Smooth muscle cell of the brain vasculature (primary cell): Measurements from ENCODE around the gene TEX29.

Experiments used
- DNase-seq: peaks from one replicate; pipeline ENCODE4 v3.0.0-alpha.2; 2012; ENCODE audit warnings: low read depth, low spot score

TEX29 gene

DNA sequence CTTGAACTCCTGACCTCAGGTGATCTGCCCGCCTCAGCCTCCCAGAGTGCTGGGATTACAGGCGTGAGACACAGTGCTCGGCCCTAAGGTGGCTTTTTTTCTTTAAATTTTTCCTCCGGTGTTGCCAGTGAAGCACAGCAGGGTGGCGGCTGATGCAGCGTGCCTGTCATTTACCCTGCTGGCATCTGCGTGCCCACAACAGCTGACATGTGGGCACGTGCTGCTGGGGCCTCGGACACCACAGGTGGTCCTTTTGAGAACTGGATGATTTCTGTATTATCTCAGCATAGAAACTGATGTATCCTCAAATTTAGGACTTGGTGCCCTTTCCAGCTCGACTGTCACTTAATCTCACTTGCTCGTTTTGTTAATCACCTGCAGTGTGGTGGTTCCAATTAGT lies 31.2 kb upstream of the TEX29 start:
- DNase-seq: no peak

DNA sequence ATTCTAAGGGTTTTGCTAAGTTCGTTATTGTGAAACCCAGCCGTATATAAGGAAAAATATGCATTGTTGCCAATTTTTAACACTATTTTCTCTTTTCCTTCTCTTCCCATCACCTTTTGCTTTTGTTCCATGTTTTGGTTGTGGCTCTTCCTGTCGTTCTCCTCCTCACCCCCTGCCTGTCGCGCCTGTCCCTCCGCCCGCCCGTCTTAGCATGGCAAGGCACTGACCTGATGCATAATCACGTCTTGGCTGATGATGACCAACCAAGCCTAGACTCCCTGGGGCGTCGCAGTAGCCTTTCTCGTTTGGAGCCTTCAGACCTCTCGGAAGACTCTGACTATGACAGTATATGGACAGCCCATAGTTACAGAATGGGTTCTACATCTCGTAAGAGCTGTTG lies 28.5 kb upstream of the TEX29 start:
- no peak for DNase-seq

DNA sequence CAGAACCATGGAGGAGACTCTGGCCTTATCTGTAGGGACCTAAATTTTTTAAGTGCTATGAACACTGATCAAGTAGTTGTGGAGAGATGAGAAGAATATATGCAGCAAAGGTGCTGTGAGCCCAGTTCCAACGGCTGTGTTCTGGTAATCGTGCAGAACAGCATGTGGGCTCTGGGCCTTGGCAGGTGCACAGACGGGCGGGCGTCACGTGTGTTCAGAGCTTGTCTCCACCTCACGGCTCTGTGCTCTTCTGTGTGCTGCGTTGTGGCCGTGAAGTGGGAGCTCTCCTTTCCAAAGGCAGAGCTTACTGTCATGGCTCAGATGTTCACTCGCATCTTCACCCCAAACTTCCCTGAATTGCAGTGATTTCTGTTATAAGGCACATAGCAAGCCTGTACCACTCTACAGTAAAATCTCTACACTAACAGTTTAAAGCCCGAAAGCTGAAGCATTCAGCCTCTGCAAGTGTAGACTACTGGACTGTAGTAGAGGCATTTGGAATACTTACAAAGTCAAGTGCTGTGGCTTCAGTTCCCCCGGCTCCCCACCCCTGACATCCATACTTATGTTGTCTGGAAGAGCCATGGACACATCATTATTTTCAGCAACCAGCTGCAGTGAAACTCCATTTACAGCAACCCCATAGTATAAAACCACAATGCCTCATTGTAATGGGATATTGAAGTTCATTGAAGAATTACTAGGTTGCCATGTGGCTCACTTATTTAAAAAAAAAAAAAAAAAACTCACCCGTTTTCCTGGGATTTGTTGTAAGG lies 27.5 kb upstream of the TEX29 start:
- DNase-seq: no peak

DNA sequence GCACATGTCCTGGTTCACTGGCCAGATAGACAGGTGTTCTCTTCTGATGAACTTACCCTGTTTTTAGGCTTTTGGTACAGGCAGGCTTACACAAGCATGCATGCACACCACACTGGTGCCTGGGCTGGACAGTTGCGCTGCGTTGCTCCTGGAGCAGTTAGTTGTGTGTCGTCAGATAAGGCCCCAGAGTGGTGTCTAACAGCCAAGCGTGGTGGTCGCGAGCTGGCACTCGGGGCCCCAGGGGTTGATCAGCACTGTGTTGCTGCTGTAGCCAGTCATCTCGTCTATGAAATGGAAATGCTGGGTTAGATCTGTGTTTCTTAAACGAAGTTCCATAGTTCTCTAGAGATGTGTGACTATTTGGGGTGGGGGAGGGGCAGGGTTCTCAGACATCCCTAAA lies 24.6 kb upstream of the TEX29 start:
- no peak for DNase-seq

DNA sequence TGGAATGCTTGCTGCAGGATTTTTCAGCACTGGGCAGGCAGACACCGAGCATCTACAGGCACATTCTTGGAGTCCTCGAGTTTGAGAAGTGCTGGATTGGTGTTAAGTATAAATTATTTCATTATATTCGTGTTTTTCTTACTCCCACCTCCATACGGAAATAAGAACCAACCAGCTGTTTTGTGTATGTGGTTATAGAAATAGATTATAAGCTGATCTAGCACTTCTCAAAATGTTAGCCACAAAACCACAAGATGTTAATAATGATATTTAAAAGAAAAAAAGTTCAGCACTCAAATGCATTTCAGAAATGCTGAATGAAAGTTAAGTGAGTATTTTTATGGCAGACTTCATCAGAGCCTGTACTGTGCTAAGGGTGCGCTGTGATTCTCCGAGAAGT lies 24.0 kb upstream of the TEX29 start:
- DNase-seq: no peak

DNA sequence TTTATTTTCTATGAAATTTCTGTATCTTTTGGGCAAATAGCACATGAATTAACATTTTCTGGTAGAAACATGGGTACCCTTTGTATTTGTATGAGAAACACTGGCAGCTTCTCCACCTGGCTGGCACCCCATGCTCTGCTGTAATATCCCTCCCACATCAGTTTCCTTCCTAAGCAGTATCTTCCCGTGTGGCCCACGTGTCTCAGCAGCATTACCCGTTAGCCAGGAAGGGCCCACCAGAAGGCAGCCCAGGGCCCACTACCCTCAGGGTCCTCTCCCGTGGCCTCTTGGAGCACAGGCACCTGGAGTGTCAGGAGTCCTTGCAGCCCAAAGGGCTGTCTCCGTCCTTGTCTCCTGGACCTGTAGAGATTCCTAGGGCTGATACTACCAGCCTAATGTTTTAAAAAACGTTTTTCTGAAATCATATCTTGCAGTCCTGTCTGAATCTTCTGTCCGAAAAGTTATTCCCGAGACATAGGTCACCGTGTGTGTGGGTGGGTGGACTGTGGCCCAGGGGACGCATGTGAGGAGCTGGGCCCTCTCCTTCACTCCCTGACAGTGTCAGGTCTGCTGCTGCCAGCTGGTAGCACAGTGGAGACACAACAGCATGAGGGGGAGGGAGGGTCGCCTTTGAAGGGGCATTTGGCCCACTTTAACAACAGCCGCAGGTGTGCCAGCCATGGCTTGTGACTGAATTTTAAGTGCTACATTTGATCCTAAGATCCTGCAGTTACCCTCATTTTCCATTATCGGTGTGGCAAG lies 22.0 kb upstream of the TEX29 start:
- DNase-seq: no peak

DNA sequence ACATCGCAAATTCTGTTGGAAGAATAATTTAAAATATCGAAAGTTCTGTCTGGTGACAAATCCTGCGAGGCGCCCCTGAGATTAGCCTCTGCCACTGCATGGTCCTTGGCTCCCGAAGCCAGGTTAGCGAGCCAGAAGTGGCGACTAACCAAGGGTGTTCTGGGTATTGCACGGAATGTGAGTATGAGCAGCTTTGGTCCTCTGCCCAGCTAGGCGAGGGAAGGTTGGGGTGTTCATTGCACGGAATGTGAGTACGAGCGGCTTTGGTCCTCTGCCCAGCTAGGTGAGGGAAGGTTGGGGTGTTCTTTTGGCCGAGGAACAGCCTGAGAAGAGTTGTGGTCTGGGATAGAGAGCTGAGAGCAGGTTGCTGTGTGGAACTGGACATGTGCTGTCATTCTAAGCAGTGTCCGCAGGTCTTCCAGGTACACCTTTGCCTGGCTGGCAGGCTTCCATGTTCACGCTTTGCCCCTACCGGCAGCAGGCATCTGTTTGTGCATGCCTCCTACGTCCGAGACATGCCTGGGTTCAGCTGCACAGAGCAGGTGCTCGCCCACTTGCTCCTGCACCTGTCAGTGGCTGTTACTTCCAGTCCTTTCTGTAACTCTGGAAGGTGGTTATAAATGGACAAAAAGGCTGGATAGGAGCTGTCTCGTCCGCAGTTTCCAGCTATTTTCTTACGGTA lies 18.3 kb upstream of the TEX29 start:
- no peak for DNase-seq

DNA sequence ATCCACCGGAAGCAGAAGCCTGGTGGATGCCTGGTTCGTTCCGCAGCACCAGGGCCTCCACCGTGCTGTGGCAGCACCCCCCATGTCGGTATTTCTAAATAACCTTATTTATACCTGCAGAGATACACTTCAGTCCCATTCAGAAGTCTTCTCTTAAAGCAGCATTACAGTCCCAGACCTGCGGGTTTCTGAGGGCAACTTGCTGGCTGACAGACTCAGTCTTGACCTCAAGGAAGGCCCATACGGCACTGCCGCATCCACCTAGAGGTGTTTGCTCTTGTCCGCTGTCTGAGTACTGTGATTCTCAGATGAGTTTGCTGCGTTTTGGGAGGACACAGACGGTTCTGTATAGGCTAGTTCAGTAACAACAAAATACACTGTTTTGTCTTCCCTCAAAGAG lies 16.9 kb upstream of the TEX29 start:
- DNase-seq: no peak

DNA sequence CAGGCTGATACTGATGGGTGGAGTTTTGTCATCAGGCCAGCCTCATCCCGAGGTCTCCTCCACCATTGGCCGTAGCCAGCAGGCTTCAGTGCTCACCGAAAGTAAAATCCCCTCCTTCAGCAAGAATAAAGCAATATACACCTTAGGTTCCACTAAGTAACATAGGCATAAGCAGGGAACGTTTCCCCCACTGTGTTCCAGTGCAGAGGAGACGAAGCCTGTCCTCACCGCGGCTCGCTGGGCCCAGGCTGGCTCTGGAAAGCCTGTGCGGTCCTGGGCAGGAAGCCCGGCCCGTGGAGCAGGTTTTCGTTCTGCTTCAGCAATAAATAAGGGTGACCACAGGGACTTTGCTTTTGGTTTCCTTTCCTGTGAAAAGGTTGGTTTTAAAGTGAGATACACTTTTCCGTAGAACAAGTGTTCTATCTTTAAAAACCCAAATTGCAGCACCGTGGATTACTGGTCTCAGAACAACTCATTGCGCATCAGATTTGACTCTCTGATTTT lies 16.3 kb upstream of the TEX29 start:
- no peak for DNase-seq

DNA sequence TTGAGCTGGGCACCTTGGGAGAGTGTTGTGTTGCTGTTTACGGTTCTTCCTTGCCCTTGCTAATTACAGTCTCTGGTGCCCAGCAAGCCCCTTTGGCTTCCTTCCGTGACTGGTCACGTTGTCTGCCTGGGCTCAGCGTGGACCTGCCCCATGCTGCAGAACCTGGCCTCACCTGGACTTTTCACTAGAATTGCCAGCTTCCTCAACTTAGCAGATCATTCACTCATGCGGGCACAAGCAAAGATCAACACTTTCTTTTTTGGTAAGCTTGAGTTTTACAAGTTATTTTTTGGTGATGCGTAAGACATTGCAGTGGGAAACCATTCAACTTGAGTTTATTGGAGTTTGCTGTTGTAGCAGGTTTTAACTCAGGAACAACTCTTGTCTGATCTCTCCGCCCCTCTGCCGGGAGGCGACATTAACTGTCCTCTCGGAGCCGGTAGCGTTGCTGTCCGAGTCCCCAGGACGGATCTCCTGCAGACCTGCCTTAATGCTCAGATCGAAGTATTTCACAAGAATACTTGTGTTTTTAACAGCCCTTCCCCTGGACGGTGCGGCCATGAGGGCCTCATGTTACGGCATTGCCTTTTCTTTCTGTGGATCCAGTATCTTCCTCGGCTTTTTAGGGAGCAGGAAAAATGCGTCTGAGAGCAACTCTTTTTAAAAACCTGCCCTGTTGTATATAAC lies 15.7 kb upstream of the TEX29 start:
- no peak for DNase-seq

DNA sequence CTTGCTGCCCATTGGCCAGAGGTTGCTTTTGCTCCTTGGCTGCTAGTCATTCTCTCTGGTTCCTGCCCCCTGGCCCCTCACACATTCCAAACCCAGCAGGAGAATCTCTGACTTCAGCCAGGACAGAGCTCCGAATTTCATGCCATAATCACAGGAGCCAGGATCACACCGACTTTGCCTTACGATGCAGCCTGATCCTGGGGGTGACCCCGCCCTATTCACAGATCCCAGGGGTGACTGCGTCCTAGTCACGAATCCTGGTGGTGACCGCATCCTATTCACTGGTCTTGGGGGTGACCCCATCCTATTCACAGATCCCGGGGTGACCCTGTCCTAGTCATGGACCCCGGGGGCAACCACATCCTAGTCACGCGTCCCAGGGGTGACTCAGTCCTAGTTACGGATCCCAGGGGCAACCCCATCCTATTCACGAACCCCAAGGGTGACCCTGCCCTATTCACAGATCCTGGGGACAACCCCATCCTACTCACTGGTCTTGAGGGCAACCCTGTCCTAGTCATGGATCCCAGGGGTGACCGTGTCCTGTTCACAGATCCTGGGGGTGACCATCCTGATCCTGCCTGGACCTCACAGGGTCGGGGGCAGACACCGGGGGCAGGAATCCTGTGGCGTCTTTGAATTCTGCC lies 7.4 kb upstream of the TEX29 start:
- DNase-seq: no peak

DNA sequence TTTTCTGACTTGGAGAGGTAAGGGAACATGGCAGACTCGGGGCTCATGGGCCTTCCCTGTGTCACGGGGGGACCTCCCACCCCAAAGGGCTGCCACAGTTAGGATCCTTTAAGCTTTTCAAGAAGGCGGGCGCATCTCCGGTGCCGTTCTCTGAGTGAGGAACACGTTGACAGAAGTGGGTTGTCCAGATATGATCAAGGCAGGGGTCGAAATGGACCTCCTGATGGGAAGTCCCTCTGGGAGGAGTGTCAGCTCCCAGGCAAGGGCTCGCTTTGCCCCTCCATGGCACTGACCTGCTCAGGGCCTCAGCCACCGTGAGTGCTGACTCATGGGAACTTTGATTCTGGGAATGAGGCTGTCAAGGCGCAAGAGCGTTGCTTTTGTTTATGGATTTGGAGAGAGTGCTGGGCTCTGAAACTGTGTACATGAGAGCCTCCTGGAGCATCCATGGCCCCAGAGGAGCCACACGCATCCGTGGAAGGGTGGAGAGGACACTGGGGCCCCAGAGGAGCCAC lies 6.5 kb upstream of the TEX29 start:
- no peak for DNase-seq

DNA sequence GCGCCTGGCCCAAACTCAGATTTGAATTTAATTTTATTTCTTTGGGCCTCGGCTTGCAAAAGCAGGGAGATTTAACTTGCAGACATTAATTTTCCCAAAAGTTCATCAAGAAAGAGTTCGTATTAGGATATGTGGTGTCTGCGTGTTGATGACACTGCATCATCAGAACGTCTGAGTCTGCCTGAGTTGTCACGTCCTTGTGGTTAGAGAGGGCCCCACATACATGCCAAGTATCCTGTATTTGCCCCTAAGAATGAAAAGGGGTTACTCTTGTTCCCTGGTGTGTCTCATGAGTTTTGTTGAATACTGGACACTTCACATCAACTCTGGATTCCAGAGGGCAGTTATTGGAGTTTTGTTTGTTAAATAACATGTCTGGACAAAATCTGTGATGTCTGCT lies 5.6 kb upstream of the TEX29 start:
- no peak for DNase-seq

DNA sequence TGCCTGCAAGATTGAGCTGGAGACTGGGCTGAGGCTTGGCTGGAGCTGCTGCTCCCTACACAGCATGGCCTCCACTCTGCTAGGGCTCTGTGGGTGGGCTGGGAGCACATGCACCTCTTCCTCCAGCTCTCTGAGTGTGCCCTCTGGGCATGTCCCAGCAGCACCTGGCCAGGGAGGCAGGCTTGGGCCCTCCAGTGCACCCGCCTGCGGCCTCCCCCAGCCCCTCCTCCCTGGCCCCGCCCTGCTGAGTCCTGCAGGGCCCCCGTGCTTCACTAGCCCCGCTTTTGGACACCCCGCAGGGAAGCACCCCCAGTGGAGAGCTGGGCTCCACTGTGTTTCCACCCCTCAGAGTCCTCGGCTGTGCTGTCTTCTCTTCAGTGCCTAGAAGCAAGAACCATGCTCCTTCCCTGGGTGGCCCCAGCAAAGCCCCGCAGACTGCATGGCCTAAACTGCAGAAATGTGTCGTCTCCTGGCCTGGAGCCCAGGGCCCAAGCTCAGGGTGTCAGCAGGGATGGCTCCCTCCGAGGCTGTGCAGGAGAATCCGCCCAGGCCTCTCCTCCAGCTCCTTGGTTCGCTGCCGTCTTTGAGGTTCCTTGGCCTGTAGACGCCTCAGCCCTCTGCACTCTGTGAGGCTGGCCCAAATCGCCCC lies 5.0 kb upstream of the TEX29 start:
- no peak for DNase-seq

DNA sequence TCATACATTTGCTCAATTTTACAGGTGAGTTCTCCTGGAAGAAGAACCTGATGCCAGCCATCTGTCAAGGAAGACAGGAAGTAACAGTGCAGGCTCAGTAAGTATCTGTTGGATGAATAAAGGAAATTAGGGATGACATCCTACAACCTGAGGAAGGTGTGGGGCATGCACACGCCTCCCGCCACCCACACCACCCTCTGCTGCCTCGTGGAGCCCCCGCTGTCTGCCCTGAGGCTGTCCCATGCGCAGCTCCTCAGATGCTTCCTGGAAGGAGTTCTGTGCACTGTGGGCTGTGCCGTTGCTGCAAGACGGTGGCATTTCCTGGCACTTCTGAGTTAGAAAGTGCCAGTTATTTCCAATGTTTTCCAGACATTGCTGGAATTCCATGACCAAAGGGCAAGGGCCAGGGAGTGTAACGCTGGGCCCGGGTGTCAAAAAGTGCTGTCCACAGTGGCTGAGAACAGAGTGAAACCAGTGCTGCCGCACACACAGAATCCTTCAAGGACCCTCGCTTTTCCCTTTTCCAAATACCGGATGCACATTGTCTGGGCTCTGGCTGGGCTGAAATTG lies 4.2 kb upstream of the TEX29 start:
- no peak for DNase-seq

DNA sequence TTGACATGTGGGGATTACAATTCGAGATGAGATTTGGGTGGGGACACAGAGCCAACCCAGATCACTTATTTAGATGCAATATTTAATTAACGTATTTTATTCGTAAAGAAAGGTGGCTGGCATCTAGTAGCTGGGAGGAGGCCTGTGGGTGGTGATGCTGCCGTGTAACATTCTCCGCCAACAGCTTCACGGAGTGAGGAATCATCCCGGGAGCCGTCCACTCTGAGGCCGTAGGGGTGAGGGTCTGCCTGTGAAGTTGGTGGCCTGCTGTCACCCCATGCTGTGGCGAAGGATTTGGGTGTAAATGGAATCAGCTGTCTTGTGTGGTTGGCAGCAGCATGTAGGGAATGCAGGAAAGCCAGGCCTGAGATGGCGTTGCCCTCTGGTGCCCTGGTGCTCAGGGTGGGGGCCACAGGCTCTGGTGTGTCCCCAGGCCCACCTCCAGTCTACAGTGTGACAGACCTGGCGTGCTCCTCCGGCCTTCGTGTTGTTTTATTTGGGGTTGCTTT lies 3.3 kb upstream of the TEX29 start:
- no peak for DNase-seq

DNA sequence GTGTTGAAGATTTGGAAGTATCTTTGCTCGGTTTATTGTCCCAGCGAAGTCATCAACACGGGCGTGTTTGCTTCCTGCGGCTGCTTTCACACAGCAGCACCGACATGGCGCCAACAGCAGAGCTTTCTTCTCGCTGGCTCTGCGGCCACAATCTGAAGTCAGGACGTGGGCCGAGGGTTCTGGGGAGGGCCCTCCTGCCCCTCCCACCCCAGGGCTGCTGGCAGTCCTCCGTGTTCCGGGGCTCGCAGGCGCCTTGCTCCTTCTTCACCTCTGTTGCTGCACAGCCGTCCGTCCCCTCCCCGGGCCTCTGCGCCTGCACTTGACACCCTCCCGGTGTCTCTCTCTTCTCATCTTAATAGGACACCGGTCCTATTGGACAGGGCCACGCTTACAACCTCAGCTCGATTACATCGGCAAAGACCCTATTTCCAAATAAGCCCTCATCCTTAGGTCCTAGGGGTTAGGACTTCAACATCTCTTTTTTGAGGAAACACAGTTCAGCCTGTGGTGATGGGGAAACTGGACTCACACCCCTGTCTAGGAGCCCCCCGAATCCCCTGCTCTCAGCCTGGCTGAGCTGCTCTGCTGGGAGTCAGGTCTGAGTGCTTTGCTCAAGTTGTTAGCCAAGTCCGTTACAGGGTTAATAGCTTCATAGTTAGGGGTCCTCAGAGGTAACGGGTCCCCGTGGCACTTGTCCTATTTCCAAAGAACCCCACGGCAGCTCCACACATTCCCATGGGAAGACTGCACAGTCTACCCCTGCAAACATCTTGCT lies 2.7 kb upstream of the TEX29 start:
- no peak for DNase-seq

DNA sequence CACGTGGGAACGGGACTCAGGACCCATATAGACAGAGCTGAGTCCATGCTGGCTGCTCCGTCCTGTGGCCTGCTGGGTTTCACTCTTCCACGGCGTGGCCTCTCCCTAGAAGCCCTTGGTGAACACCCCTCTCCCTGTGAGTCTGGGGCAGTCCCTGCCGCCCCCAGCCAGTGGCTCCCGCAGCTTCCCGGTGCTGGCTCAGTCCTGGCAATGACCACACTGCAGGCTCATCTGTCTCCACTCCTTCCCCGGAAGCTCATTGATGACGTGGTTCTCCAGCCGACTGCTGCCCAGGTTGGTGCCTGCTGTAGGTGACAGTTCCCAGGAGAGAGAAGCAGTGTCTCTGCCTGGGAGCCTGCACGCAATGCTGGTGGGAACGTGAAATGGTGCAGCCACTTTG lies 2.1 kb upstream of the TEX29 start:
- DNase-seq: no peak

DNA sequence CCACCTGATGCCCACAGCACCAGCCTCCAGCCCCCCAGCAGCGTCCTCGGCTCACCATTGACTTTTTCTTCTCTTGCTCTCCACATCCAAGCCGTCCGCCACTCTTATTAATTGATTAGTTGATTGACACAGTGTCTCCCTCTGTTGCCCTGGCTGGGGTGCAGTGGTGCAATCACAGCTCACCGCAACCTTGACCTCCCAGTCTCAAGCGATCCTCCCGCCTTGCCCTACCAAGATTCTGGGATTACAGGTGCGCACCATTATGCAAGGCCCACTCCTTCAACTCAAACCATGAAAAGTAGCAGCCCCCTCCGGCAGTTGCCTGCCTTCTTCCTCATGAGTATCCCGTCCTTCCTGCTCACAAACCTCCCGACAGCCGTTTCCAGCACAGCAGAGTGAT lies 921 bp upstream of the TEX29 start:
- DNase-seq: no peak
